Erythroblast (primary cell): ENCODE data around the gene CRACDL.

Experiments
- GATA1 ChIP-seq: IDR thresholded peaks from 2 replicates; pipeline ENCODE4 v1.6.1; 2011; ENCODE audit warnings: low read depth, mild to moderate bottlenecking, control low read depth, low read length, moderate library complexity
- POLR2A ChIP-seq: IDR thresholded peaks from 2 replicates; pipeline ENCODE4 v1.6.1; 2011; ENCODE audit warnings: mild to moderate bottlenecking, low read length

DNA sequence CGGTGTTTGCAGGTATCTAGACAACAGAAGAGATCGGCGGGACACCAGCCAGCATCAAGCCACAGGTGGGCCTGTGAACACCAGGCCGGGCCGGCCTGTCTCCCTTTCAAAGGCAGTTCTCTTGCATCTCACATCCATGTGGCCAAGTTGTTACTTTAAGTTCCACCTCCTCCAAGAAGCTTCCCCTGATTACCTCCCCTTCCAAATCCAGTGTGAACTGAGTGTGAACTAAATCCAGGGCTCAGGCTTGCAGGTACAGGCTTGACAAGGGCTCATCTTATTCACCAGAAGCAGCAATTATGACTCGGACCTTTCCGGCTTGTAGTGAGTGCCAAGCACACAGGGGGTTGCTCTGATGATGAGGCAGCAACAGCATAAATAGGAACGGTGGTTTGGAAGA lies 3.9 kb downstream of the CRACDL start:
- TF ChIP-seq POLR2A (no peak), GATA1 (no peak)
